SK-N-SH treated with all-trans-retinoic acid at 6 μM for 48 hours (cell line): ENCODE results near the gene RGPD8.
"Not testable (repeated sequence)": the region's sequence is repeated elsewhere in the genome, so short reads cannot be mapped to it uniquely, and the experiment has no call there.

ENCODE experiments used
- ATAC-seq: fragments of 200-7000 bp; cut with Tn5 transposase; 3 replicates; pipeline ENCODE4 v1.9.1; 2020; ENCODE audit warnings: mild to moderate bottlenecking, moderate library complexity
- ARNTL ChIP-seq: fragments of 450-650 bp; formaldehyde crosslinking; IDR thresholded peaks from 2 replicates; pipeline ENCODE4 v1.5.0; 2020; ENCODE audit warnings: low read depth, mild to moderate bottlenecking, moderate library complexity, borderline replicate concordance
- BACH2 ChIP-seq: fragments of 250-450 bp; sonication (Bioruptor Pico); IDR thresholded peaks from 2 replicates; pipeline ENCODE4 v1.9.0; 2021; ENCODE audit warnings: mild to moderate bottlenecking, borderline replicate concordance
- CREB5 ChIP-seq: fragments of 250-450 bp; sonication (Bioruptor Pico); IDR thresholded peaks from 2 replicates; pipeline ENCODE4 v1.5.1; 2020; ENCODE audit warnings: low read depth, mild to moderate bottlenecking, moderate library complexity
- CSDC2 ChIP-seq: fragments of 250-450 bp; sonication (Bioruptor Pico); IDR thresholded peaks from 2 replicates; pipeline ENCODE4 v1.5.0; 2020; ENCODE audit warnings: mild to moderate bottlenecking, moderate library complexity
- CSRNP3 ChIP-seq: fragments of 250-450 bp; sonication (Bioruptor Pico); IDR thresholded peaks from 2 replicates; pipeline ENCODE4 v1.5.1; 2021; ENCODE audit warnings: mild to moderate bottlenecking, moderate library complexity
- GLIS3 ChIP-seq: fragments of 250-450 bp; sonication (Bioruptor Pico); IDR thresholded peaks from 2 replicates; pipeline ENCODE4 v1.5.0; 2020; ENCODE audit warnings: mild to moderate bottlenecking, moderate library complexity
- ISL1 ChIP-seq: fragments of 250-450 bp; sonication (Bioruptor Pico); IDR thresholded peaks from 2 replicates; pipeline ENCODE4 v2.1.2; 2022; ENCODE audit warnings: mild to moderate bottlenecking, moderate library complexity
- OSR1 ChIP-seq: fragments of 250-450 bp; sonication (Bioruptor Pico); IDR thresholded peaks from 2 replicates; pipeline ENCODE4 v1.8.0; 2022; ENCODE audit warnings: moderate library complexity, mild to moderate bottlenecking, inconsistent platforms
- PPARA ChIP-seq: fragments of 250-450 bp; sonication (Bioruptor Pico); IDR thresholded peaks from 2 replicates; pipeline ENCODE4 v1.5.0; 2020; ENCODE audit warnings: mild to moderate bottlenecking, borderline replicate concordance
- SNAI2 ChIP-seq: fragments of 250-450 bp; sonication (Bioruptor Pico); IDR thresholded peaks from 2 replicates; pipeline ENCODE4 v1.5.0; 2020; ENCODE audit warnings: mild to moderate bottlenecking, moderate library complexity
- TCF4 ChIP-seq: fragments of 250-450 bp; sonication (Bioruptor Pico); IDR thresholded peaks from 2 replicates; pipeline ENCODE4 v1.8.0; 2021; ENCODE audit warnings: mild to moderate bottlenecking, moderate library complexity, borderline replicate concordance
- TOX ChIP-seq: fragments of 250-450 bp; sonication (Bioruptor Pico); IDR thresholded peaks from 2 replicates; pipeline ENCODE4 v1.8.0; 2021; ENCODE audit warnings: mild to moderate bottlenecking, moderate library complexity, borderline replicate concordance
- TSHZ2 ChIP-seq: fragments of 250-450 bp; sonication (Bioruptor Pico); IDR thresholded peaks from 2 replicates; pipeline ENCODE4 v1.5.0; 2020; ENCODE audit warnings: mild to moderate bottlenecking, moderate library complexity
- ZFP3 ChIP-seq: fragments of 250-450 bp; sonication (Bioruptor Pico); IDR thresholded peaks from 2 replicates; pipeline ENCODE4 v1.5.0; 2020; ENCODE audit warnings: mild to moderate bottlenecking, moderate library complexity
- ZFP30 ChIP-seq: fragments of 450-650 bp; formaldehyde crosslinking; IDR thresholded peaks from 2 replicates; pipeline ENCODE4 v1.5.0; 2022; ENCODE audit warnings: mild to moderate bottlenecking, moderate library complexity
- ZNF565 ChIP-seq: fragments of 450-650 bp; formaldehyde crosslinking; conservative IDR thresholded peaks from 2 replicates; pipeline ENCODE4 v1.5.0; 2020; ENCODE audit warnings: low read depth, mild to moderate bottlenecking, moderate library complexity
- ZNF70 ChIP-seq: fragments of 450-650 bp; formaldehyde crosslinking; IDR thresholded peaks from 2 replicates; pipeline ENCODE4 v1.5.0; 2020; ENCODE audit warnings: mild to moderate bottlenecking, moderate library complexity
- ZNF8 ChIP-seq: fragments of 450-650 bp; formaldehyde crosslinking; IDR thresholded peaks from 2 replicates; pipeline ENCODE4 v1.5.0; 2020; ENCODE audit warnings: mild to moderate bottlenecking, moderate library complexity

The RGPD8 gene

GRCh38 chr2:112454586-112454985, 21.1 kb upstream of the RGPD8 start:
- ATAC-seq: no peak
- TF ChIP-seq TCF4 (CRISPR knock-in tag) (no peak), ZNF8 (CRISPR knock-in tag) (no peak), PPARA (no peak), GLIS3 (CRISPR knock-in tag) (no peak), ARNTL (no peak)

- TF ChIP-seq TCF4 (CRISPR knock-in tag) (no peak), BACH2 (CRISPR knock-in tag) (no peak), ZFP30 (no peak), ZNF565 (no peak), ZFP3 (CRISPR knock-in tag) (no peak), ARNTL (no peak), CREB5 (CRISPR knock-in tag) (no peak), ISL1 (CRISPR knock-in tag) (no peak), CSRNP3 (CRISPR knock-in tag) (no peak), CSDC2 (CRISPR knock-in tag) (no peak), SNAI2 (CRISPR knock-in tag) (no peak), TSHZ2 (CRISPR knock-in tag) (no peak), PPARA (no peak), ZNF70 (CRISPR knock-in tag) (no peak), TOX (CRISPR knock-in tag) (no peak), OSR1 (no peak)
These were observed 17.9 kb upstream of the RGPD8 start for GRCh38 chr2:112451317-112451716.

GRCh38 chr2:112449854-112450253, 16.4 kb upstream of the RGPD8 start:
- TF ChIP-seq TCF4 (CRISPR knock-in tag): no peak
- TF ChIP-seq OSR1: no peak
- TF ChIP-seq SNAI2 (CRISPR knock-in tag): no peak
- no peak for TF ChIP-seq ISL1 (CRISPR knock-in tag)
- TF ChIP-seq, all 23 proteins: peak for 0
- no peak for ATAC-seq

More at GRCh38 chr2:112451317-112451716, 17.9 kb upstream of the RGPD8 start:
- ATAC-seq: no peak

- ATAC-seq: not testable (repeated sequence)
These were observed 10.8 kb upstream of the RGPD8 start for GRCh38 chr2:112444256-112444655.

GRCh38 chr2:112438603-112439261, 5.3 kb upstream of the RGPD8 start:
- ATAC-seq: not testable (repeated sequence)

GRCh38 chr2:112437405-112437831, 4.0 kb upstream of the RGPD8 start:
- not testable (repeated sequence) for ATAC-seq

GRCh38 chr2:112436993-112437392, 3.5 kb upstream of the RGPD8 start:
- not testable (repeated sequence) for ATAC-seq

- ATAC-seq: not testable (repeated sequence)
These were observed 2.4 kb upstream of the RGPD8 start for GRCh38 chr2:112435716-112436431.

- not testable (repeated sequence) for ATAC-seq
These were observed 1.7 kb upstream of the RGPD8 start for GRCh38 chr2:112434890-112435715.
